Epithelial cell of prostate (primary cell): ENCODE results near the gene PCDHB5.
"Not testable (repeated sequence)": the region's sequence is repeated elsewhere in the genome, so short reads cannot be mapped to it uniquely, and the experiment has no call there.

ENCODE experiments used
- DNase-seq: peaks from one replicate; pipeline ENCODE4 v3.0.0-alpha.2; 2011; ENCODE audit warnings: low read depth, low spot score
- H3K27ac ChIP-seq: fragments of 450-650 bp; 2 replicates; pipeline ENCODE4 v1.5.1; 2017; ENCODE audit warnings: mild to moderate bottlenecking

PCDHB5 gene

DNA sequence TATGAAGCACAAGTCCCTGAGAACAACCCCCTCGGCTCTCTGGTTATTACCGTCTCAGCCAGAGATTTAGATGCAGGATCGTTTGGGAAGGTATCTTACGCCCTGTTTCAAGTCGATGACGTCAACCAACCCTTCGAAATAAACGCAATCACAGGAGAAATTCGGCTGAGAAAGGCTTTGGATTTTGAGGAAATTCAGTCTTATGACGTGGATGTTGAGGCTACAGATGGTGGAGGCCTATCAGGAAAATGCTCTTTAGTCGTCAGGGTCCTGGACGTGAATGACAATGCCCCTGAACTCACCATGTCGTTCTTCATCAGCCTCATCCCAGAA lies 16.0 kb downstream of the PCDHB5 start:
- H3K27ac ChIP-seq = no peak overlapping the region
- DNase-seq = no peak

DNA sequence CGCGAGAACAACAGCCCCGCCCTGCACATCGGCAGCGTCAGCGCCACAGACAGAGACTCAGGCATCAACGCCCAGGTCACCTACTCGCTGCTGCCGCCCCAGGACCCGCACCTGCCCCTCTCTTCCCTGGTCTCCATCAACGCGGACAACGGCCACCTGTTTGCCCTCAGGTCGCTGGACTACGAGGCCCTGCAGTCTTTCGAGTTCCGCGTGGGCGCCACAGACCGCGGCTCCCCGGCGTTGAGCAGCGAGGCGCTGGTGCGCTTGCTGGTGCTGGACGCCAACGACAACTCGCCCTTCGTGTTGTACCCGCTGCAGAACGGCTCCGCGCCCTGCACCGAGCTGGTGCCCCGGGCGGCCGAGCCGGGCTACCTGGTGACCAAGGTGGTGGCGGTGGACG lies 16.6 kb downstream of the PCDHB5 start:
- not testable (repeated sequence) for H3K27ac ChIP-seq, DNase-seq

- not testable (repeated sequence) for DNase-seq, H3K27ac ChIP-seq
Observed at GRCh38 chr5:141152096-141152495, 17.1 kb downstream of the PCDHB5 start.

GRCh38 chr5:141155540-141156374 lies 20.8 kb downstream of the PCDHB5 start:
- no peak overlapping the region for H3K27ac ChIP-seq
- no peak for DNase-seq

DNA sequence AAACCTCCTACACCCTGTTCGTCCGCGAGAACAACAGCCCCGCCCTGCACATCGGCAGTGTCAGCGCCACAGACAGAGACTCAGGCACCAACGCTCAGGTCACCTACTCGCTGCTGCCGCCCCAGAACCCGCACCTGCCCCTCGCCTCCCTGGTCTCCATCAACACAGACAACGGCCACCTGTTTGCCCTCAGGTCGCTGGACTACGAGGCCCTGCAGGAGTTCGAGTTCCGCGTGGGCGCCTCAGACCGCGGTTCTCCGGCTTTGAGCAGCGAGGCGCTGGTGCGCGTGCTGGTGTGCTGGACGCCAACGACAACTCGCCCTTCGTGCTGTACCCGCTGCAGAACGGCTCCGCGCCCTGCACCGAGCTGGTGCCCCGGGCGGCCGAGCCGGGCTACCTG lies 22.4 kb downstream of the PCDHB5 start:
- not testable (repeated sequence) for DNase-seq, H3K27ac ChIP-seq

GRCh38 chr5:141157901-141158300 lies 22.9 kb downstream of the PCDHB5 start:
- not testable (repeated sequence) for DNase-seq, H3K27ac ChIP-seq

DNA sequence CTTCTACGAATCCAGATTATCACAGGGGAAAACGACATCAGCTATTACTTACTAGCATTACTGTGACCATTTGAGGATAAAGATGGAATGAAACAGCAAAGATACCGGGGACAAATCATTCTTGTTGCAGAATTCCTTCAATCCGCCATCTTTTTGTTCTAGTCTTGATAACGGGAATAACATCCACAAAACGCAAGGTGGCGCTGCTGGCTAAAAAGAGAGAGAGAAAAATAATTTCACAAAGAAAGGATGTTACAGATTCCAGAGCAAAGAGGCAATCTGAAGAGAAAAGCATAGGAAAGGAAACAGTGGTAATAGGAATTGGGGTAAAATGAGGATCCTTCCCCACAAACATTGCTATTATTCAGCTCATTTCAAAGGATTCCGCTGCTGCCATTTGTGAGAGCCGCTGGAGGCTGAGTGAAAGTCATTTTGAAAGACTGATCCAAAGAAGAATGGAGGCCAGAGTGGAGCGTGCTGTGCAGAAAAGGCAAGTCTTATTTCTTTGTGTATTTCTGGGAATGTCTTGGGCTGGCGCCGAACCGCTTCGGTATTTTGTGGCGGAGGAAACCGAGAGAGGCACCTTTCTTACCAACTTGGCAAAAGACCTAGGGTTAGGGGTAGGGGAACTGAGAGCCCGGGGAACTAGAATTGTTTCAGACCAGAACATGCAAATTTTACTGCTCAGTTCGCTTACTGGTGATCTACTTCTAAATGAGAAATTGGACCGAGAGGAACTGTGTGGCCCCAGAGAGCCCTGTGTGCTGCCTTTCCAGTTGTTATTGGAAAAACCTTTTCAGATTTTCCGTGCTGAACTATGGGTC lies 37.6 kb downstream of the PCDHB5 start, which contains the start of gene PCDHB7:
Gene PCDHB7, plus strand, starts transcription at position 264 of the 824 bp plus-strand sequence. Its CDS starts 192 bp downstream, at position 456.
- H3K27ac ChIP-seq = no peak within 1 kb of the TSS
- no peak for DNase-seq

DNA sequence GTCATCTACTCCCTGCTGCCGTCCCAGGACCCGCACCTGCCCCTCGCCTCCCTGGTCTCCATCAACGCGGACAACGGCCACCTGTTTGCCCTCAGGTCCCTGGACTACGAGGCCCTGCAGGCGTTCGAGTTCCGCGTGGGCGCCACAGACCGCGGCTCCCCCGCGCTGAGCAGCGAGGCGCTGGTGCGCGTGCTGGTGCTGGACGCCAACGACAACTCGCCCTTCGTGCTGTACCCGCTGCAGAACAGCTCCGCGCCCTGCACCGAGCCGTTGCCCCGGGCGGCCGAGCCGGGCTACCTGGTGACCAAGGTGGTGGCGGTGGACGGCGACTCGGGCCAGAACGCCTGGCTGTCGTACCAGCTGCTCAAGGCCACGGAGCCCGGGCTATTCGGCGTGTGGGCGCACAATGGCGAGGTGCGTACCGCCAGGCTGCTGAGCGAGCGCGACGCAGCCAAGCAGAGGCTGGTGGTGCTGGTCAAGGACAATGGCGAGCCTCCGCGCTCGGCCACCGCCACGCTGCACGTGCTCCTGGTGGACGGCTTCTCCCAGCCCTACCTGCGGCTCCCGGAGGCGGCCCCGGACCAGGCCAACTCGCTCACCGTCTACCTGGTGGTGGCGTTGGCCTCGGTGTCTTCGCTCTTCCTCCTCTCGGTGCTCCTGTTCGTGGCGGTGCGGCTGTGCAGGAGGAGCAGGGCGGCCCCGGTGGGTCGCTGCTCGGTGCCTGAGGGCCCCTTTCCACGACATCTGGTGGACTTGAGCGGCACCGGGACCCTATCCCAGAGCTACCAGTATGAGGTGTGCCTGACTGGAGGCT lies 39.5 kb downstream of the PCDHB5 start:
- not testable (repeated sequence) for DNase-seq, H3K27ac ChIP-seq

GRCh38 chr5:141175933-141176332 lies 40.9 kb downstream of the PCDHB5 start:
- H3K27ac ChIP-seq = no peak overlapping the region
- no peak for DNase-seq

- DNase-seq, H3K27ac ChIP-seq: not testable (repeated sequence)
Observed at GRCh38 chr5:141177577-141178191, 42.7 kb downstream of the PCDHB5 start, which contains the start of gene PCDHB8. TSS of gene PCDHB8 (plus strand) at chr5:141177790. CDS start at chr5:141178035, 245 bp downstream.

DNA sequence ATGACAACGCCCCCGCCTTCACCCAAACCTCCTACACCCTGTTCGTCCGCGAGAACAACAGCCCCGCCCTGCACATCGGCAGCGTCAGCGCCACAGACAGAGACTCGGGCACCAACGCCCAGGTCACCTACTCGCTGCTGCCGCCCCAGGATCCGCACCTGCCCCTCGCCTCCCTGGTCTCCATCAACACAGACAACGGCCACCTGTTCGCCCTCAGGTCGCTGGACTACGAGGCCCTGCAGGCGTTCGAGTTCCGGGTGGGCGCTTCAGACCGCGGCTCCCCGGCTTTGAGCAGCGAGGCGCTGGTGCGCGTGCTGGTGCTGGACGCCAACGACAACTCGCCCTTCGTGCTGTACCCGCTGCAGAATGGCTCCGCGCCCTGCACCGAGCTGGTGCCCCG lies 44.4 kb downstream of the PCDHB5 start:
- not testable (repeated sequence) for H3K27ac ChIP-seq

GRCh38 chr5:141179876-141180275 lies 44.9 kb downstream of the PCDHB5 start:
- DNase-seq, H3K27ac ChIP-seq: not testable (repeated sequence)

More for the DNA sequence above, 44.4 kb downstream of the PCDHB5 start:
- not testable (repeated sequence) for DNase-seq

DNA sequence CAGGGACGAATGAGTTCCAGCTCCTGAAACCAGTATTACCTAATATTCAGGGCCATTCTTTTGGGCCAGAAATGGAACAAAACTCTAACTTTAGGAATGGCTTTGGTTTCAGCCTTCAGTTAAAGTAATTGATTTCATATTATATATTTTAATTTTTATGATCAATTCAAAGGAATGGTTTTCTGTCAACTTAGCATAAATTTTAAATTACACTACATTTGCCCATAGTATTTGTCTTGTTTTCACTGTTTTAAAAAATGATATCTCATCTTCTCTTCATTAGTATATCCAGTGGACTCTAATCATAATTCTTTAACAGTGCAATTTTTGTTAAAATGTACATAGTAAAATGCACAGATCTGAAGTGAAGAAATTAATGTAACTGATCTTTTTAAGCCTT lies 45.3 kb downstream of the PCDHB5 start:
- no peak overlapping the region for H3K27ac ChIP-seq
- DNase-seq = no peak

DNA sequence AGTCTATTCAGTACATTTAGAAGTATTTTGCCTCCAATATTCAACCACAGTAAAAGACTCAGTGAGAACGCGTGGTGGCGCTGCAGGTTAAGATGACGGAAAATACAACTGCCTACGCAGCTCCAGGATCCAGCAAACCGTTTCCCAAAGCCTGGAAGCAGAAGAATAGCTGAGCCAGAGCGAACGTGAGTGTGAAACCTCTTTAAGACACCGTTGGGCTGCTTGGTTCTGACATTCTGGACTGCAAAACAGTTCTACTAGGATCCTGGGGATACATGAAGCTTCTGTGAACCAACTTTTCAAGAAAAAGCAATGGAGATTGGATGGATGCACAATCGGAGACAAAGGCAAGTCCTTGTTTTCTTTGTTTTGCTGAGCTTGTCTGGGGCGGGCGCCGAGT lies 47.2 kb downstream of the PCDHB5 start, which contains the start of gene PCDHB16:
Gene PCDHB16, plus strand, starts transcription at position 140 of the 400 bp plus-strand sequence. Its CDS starts 173 bp downstream, at position 313.
- DNase-seq = no peak

DNA sequence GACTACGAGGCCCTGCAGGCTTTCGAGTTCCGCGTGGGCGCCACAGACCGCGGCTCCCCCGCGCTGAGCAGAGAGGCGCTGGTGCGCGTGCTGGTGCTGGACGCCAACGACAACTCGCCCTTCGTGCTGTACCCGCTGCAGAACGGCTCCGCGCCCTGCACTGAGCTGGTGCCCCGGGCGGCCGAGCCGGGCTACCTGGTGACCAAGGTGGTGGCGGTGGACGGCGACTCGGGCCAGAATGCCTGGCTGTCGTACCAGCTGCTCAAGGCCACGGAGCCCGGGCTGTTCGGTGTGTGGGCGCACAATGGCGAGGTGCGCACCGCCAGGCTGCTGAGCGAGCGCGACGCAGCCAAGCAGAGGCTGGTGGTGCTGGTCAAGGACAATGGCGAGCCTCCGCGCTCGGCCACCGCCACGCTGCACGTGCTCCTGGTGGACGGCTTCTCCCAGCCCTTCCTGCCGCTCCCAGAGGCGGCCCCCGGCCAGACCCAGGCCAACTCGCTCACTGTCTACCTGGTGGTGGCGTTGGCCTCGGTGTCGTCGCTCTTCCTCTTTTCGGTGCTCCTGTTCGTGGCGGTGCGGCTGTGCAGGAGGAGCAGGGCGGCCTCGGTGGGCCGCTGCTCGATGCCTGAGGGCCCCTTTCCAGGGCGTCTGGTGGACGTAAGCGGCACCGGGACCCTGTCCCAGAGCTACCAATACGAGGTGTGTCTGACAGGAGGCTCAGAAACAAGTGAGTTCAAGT lies 49.3 kb downstream of the PCDHB5 start:
- H3K27ac ChIP-seq, DNase-seq: not testable (repeated sequence)

More for the DNA sequence above, 47.2 kb downstream of the PCDHB5 start, which contains the start of gene PCDHB16:
- no peak within 1 kb of the TSS for H3K27ac ChIP-seq

DNA sequence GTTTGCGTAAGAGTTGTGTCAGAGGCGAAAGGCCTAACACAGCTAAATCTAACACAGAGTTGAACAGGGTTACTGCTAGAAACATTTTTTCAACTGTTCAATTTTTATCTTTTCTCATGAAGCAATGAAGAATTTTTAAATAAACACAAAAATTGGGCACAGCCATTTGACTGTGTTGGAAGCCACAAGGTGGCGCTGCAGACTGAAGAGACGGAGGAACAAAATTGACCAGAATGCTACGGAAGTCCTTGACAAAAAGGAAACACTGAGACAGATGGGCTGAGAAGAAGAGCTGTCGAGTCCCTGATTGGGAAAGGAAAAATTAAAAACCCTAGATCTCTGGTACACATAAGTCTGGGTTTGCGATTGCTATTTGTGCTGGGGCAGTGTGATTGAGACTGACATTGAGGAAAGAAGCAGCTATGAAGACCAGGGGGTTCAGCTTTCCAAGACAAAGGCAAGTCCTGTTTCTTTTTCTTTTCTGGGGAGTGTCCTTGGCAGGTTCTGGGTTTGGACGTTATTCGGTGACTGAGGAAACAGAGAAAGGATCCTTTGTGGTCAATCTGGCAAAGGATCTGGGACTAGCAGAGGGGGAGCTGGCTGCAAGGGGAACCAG lies 52.0 kb downstream of the PCDHB5 start, which contains the start of gene PCDHB9:
Gene PCDHB9, plus strand, starts transcription at position 265 of the 616 bp plus-strand sequence. Its CDS starts 158 bp downstream, at position 423.
- no peak within 1 kb of the TSS for H3K27ac ChIP-seq
- DNase-seq = no peak
